H9 (cell line): ENCODE measurements around the gene SPATA31D4. TPM values are rescaled to one million over a fixed set of nuclear protein-coding genes. Genes with fewer than 3 reads are reported as not detected.

Experiments
- DNase-seq: peaks from one replicate; pipeline ENCODE4 v3.0.0-alpha.2; 2017
- H2AFZ ChIP-seq: one replicate; pipeline ENCODE4 v1.6.1; 2013; ENCODE audit warnings: mild to moderate bottlenecking, low read length, control low read depth, moderate library complexity
- H2AK5ac ChIP-seq: 2 replicates; pipeline ENCODE4 v1.6.1; 2013; ENCODE audit warnings: low read length, control low read depth, mixed read lengths; ENCODE audit not compliant: insufficient read length
- H2BK120ac ChIP-seq: one replicate; pipeline ENCODE4 v1.6.1; 2013; ENCODE audit warnings: low read depth, mild to moderate bottlenecking, low read length, control low read depth, inconsistent platforms; ENCODE audit not compliant: poor library complexity, severe bottlenecking
- H2BK12ac ChIP-seq: 2 replicates; pipeline ENCODE4 v1.6.1; 2013; ENCODE audit warnings: low read length, control low read depth, mixed read lengths, low read depth; ENCODE audit not compliant: insufficient read length
- H2BK15ac ChIP-seq: 2 replicates; pipeline ENCODE4 v1.6.1; 2013; ENCODE audit warnings: low read depth, low read length, control low read depth
- H2BK20ac ChIP-seq: one replicate; pipeline ENCODE4 v1.6.1; 2013; ENCODE audit warnings: low read depth, mild to moderate bottlenecking, low read length, control low read depth, inconsistent platforms; ENCODE audit not compliant: poor library complexity, severe bottlenecking
- H2BK5ac ChIP-seq: 2 replicates; pipeline ENCODE4 v1.6.1; 2013; ENCODE audit warnings: low read length, control low read depth, mixed read lengths; ENCODE audit not compliant: insufficient read length
- H3K14ac ChIP-seq: 2 replicates; pipeline ENCODE4 v1.6.1; 2013; ENCODE audit warnings: low read length, control low read depth; ENCODE audit not compliant: insufficient read depth
- H3K18ac ChIP-seq: 2 replicates; pipeline ENCODE4 v1.6.1; 2013; ENCODE audit warnings: low read depth, mild to moderate bottlenecking, mixed read lengths, low read length, control low read depth; ENCODE audit not compliant: insufficient read length
- H3K23ac ChIP-seq: 2 replicates; pipeline ENCODE4 v1.6.1; 2013; ENCODE audit warnings: low read length, control low read depth, mixed read lengths, low read depth; ENCODE audit not compliant: insufficient read length
- H3K23me2 ChIP-seq: 2 replicates; pipeline ENCODE4 v1.6.1; 2013; ENCODE audit warnings: low read depth, mild to moderate bottlenecking, mixed read lengths, low read length, control low read depth; ENCODE audit not compliant: insufficient read length, poor library complexity, severe bottlenecking
- H3K27ac ChIP-seq: 2 replicates; pipeline ENCODE4 v1.5.1; 2013; ENCODE audit warnings: low read length, control low read depth, mixed read lengths, low read depth; ENCODE audit not compliant: insufficient read length
- H3K27me3 ChIP-seq: 2 replicates; pipeline ENCODE4 v1.6.1; 2013; ENCODE audit warnings: low read length, control low read depth, inconsistent platforms; ENCODE audit not compliant: insufficient read depth
- H3K4ac ChIP-seq: 2 replicates; pipeline ENCODE4 v1.6.1; 2013; ENCODE audit warnings: low read depth, mild to moderate bottlenecking, control low read depth, inconsistent platforms, low read length, moderate library complexity
- H3K4me1 ChIP-seq: 2 replicates; pipeline ENCODE4 v1.6.1; 2013; ENCODE audit warnings: low read length, control low read depth, inconsistent platforms; ENCODE audit not compliant: insufficient read depth
- H3K4me2 ChIP-seq: 2 replicates; pipeline ENCODE4 v1.6.1; 2013; ENCODE audit warnings: low read length, control low read depth, mixed read lengths; ENCODE audit not compliant: insufficient read length, insufficient read depth
- H3K56ac ChIP-seq: 2 replicates; pipeline ENCODE4 v1.6.1; 2013; ENCODE audit warnings: low read depth, mild to moderate bottlenecking, mixed read lengths, low read length, control low read depth; ENCODE audit not compliant: insufficient read length
- H3K79me1 ChIP-seq: 2 replicates; pipeline ENCODE4 v1.6.1; 2013; ENCODE audit warnings: low read depth, mild to moderate bottlenecking, moderate library complexity, low read length, control low read depth, inconsistent platforms; ENCODE audit not compliant: insufficient read depth, poor library complexity, severe bottlenecking
- H3K79me2 ChIP-seq: 2 replicates; pipeline ENCODE4 v1.6.1; 2013; ENCODE audit warnings: low read length, control low read depth, inconsistent platforms; ENCODE audit not compliant: insufficient read depth
- H3K9ac ChIP-seq: 2 replicates; pipeline ENCODE4 v1.6.1; 2013; ENCODE audit warnings: low read length, control low read depth, mixed read lengths; ENCODE audit not compliant: insufficient read length; ENCODE audit errors: extremely low read depth
- H3K9me3 ChIP-seq: one replicate; pipeline ENCODE4 v1.6.1; 2013; ENCODE audit warnings: low read depth, low read length, inconsistent platforms; ENCODE audit not compliant: control insufficient read depth
- H3T11ph ChIP-seq: one replicate; pipeline ENCODE4 v1.6.1; 2013; ENCODE audit warnings: mild to moderate bottlenecking, low read length, control low read depth, inconsistent platforms
- H4K20me1 ChIP-seq: one replicate; pipeline ENCODE4 v1.6.1; 2013; ENCODE audit not compliant: control insufficient read depth, insufficient read length, insufficient read depth
- H4K5ac ChIP-seq: 2 replicates; pipeline ENCODE4 v1.6.1; 2013; ENCODE audit warnings: low read depth, mild to moderate bottlenecking, mixed read lengths, low read length, control low read depth; ENCODE audit not compliant: insufficient read length
- H4K8ac ChIP-seq: replicated peaks from 2 replicates; pipeline ENCODE4 v1.6.1; 2013; ENCODE audit warnings: low read length, control low read depth, mixed read lengths, low read depth; ENCODE audit not compliant: insufficient read length
- H4K91ac ChIP-seq: 2 replicates; pipeline ENCODE4 v1.6.1; 2013; ENCODE audit warnings: low read depth, mild to moderate bottlenecking, moderate library complexity, mixed read lengths, low read length, control low read depth; ENCODE audit not compliant: insufficient read length
- H3K27ac Mint-ChIP-seq, 3 experiments: 2 replicates in 2 of 3; 3 replicates in 1 of 3; pipeline ENCODE4 v1.8.0; 2020 to 2021; ENCODE audit warnings: mixed read lengths in 3 of 3, mild to moderate bottlenecking in 1 of 3, moderate library complexity in 1 of 3
- H3K27me3 Mint-ChIP-seq: 2 replicates; pipeline ENCODE4 v1.8.0; 2021; ENCODE audit warnings: low read depth, mild to moderate bottlenecking, moderate library complexity, mixed read lengths
- H3K36me3 Mint-ChIP-seq, 3 experiments: 2 replicates in 2 of 3; 3 replicates in 1 of 3; pipeline ENCODE4 v1.8.0; 2020 to 2021; ENCODE audit warnings: low read depth in 3 of 3, mixed read lengths in 3 of 3; ENCODE audit not compliant: insufficient read depth in 1 of 3
- H3K4me1 Mint-ChIP-seq, 2 experiments: 2 replicates each; pipeline ENCODE4 v1.8.0; 2020; ENCODE audit warnings: mixed read lengths in 2 of 2
- H3K4me3 Mint-ChIP-seq, 2 experiments: 2 replicates in 1 of 2; 3 replicates in 1 of 2; pipeline ENCODE4 v1.8.0; 2020 to 2021; ENCODE audit warnings: mild to moderate bottlenecking in 2 of 2, mixed read lengths in 2 of 2, moderate library complexity in 1 of 2
- H3K9me3 Mint-ChIP-seq, 2 experiments: 2 replicates in 1 of 2; 3 replicates in 1 of 2; pipeline ENCODE4 v1.8.0; 2020; ENCODE audit warnings: mild to moderate bottlenecking in 2 of 2, mixed read lengths in 2 of 2, moderate library complexity in 1 of 2
- CTCF ChIP-seq: fragments of 200-600 bp; sonication (generic); conservative IDR thresholded peaks from 3 replicates; pipeline ENCODE4 v1.8.0; 2021; ENCODE audit warnings: antibody characterized with exemption, mild to moderate bottlenecking
- WGBS: extraction: QIAGEN DNeasy Blood & Tissue Kit; methylation state at CpG from one replicate; pipeline ENCODE4 v1.1.7; 2013; ENCODE audit warnings: missing lambda C conversion rate, low lambda C conversion rate, mixed read lengths; ENCODE audit not compliant: insufficient read length; ENCODE audit errors: extremely low coverage; 5-methylcytosine and 5-hydroxymethylcytosine counted together
- total RNA-seq: library from RNA; stranded (reverse); gene quantifications from 2 replicates; pipeline ENCODE4 v1.2.1, GENCODE V29; 2021

SPATA31D4 gene
- total RNA-seq, 1 experiment from 2014 or later: not detected

GRCh38 chr9:81981883-81982282, 53.7 kb downstream of the SPATA31D4 start:
- Histone ChIP-seq H3K4me2 (no peak overlapping the region), H2BK120ac (no peak overlapping the region), H3T11ph (no peak overlapping the region), H3K4ac (no peak overlapping the region), H3K27ac (no peak overlapping the region), H2BK5ac (no peak overlapping the region), H3K9me3 (no peaks in the 10 kb centered on the region), H2AK5ac (no peak overlapping the region), H3K14ac (no peak overlapping the region), H2BK20ac (no peak overlapping the region), H2BK12ac (no peak overlapping the region), H4K5ac (no peak overlapping the region), H3K9ac (no peak overlapping the region), H2BK15ac (no peak overlapping the region), H3K79me2 (no peaks in the 10 kb centered on the region), H3K79me1 (no peaks in the 10 kb centered on the region), H4K8ac (no peak overlapping the region), H3K23ac (no peak overlapping the region), H3K18ac (no peak overlapping the region), H3K4me1 (no peaks in the 10 kb centered on the region), H2AFZ (no peak overlapping the region), H3K56ac (no peak overlapping the region), H4K91ac (no peak overlapping the region), H4K20me1 (no peaks in the 10 kb centered on the region), H3K23me2 (no peaks in the 10 kb centered on the region), H3K27me3 (no peaks in the 10 kb centered on the region)
- Mint-ChIP-seq H3K9me3 (no peaks in the 10 kb centered on the region; a peak in 1 of 5 replicates), H3K27ac (no peak overlapping the region), H3K4me1 (peaks cover 5% of the 10 kb centered on the region in 2 experiments; a peak in 3 of 4 replicates), H3K36me3 (peaks cover 0 to 1% (median 0%) of the 10 kb centered on the region in 3 experiments; a peak in 1 of 7 replicates), H3K27me3 (no peaks in the 10 kb centered on the region), H3K4me3 (no peak overlapping the region)
- no peak for DNase-seq
- no CpG with 5 or more reads among the region's 4 CpGs for WGBS
- TF ChIP-seq CTCF: no peak

Other genes with a start within 250 kb of the SPATA31D4 start
- 75.1 and 79.3 TPM in 2 replicates for gene TLE1, start 238.9 kb upstream of the SPATA31D4 start, total RNA-seq
- not detected in 2 replicates for gene SPATA31D3, start 15.1 kb downstream of the SPATA31D4 start, total RNA-seq
- gene SPATA31D1, start 60.3 kb downstream of the SPATA31D4 start, total RNA-seq: not detected in 2 replicates